ENCODE measurements around the gene USP11. TPM values are rescaled to one million over a fixed set of nuclear protein-coding genes. Genes with fewer than 3 reads are reported as not detected.

USP11 gene
- total RNA-seq, 2 donors from 2014 or later = 113 to 214 TPM

- TF ChIP-seq, protein P1, sequence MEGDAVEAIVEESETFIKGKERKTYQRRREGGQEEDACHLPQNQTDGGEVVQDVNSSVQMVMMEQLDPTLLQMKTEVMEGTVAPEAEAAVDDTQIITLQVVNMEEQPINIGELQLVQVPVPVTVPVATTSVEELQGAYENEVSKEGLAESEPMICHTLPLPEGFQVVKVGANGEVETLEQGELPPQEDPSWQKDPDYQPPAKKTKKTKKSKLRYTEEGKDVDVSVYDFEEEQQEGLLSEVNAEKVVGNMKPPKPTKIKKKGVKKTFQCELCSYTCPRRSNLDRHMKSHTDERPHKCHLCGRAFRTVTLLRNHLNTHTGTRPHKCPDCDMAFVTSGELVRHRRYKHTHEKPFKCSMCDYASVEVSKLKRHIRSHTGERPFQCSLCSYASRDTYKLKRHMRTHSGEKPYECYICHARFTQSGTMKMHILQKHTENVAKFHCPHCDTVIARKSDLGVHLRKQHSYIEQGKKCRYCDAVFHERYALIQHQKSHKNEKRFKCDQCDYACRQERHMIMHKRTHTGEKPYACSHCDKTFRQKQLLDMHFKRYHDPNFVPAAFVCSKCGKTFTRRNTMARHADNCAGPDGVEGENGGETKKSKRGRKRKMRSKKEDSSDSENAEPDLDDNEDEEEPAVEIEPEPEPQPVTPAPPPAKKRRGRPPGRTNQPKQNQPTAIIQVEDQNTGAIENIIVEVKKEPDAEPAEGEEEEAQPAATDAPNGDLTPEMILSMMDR (conservative IDR thresholded peaks at IDR 0.05) = no peak
- H3K36me3 Mint-ChIP-seq (ENCODE audit: low read depth) = peaks cover 54% of the 10 kb centered on the region
- Histone ChIP-seq H3K27me3 (ENCODE audit: control insufficient read depth, insufficient read depth, low read length, poor library complexity, severe bottlenecking) (no peaks in the 10 kb centered on the region), H3K4me1 (ENCODE audit: control insufficient read depth, insufficient read depth, low read length) (no peaks in the 10 kb centered on the region), H3K9me3 (ENCODE audit: control insufficient read depth, low read length) (no peaks in the 10 kb centered on the region), H3K36me3 (ENCODE audit: control insufficient read depth, insufficient read depth, low read length) (peaks cover 27% of the 10 kb centered on the region), H3K27ac (ENCODE audit: low read depth, low read length) (peak overlapping the region; percentile 98), H3K9ac (ENCODE audit: extremely low read depth, low read length, poor library complexity, severe bottlenecking) (peak overlapping the region; percentile 87), H3K4me3 (ENCODE audit: low read length) (peak overlapping the region; percentile 90)
- H3K4me1 Mint-ChIP-seq = peaks cover 36% of the 10 kb centered on the region
- peak; percentile 100 for DNase-seq
- no peaks in the 10 kb centered on the region for H3K9me3 Mint-ChIP-seq
- peak overlapping the region; percentile 88 for H3K4me3 Mint-ChIP-seq
- H3K27ac Mint-ChIP-seq = peak overlapping the region; percentile 99
- WGBS, 2 experiments (ENCODE audit: insufficient coverage in 1 of 2, insufficient read length in 1 of 2) = 0 to 2% methylated on average over 8 to 31 of the region's 31 CpGs
- H3K27me3 Mint-ChIP-seq (ENCODE audit: insufficient read depth) = no peaks in the 10 kb centered on the region
Measured at GRCh38 chrX:47217852-47218279, 14.9 kb upstream of the USP11 start.

GRCh38 chrX:47218280-47218919, 14.4 kb upstream of the USP11 start, which contains the start of gene CDK16:
CDK16 (plus strand) TSS chrX:47218681; CDS start chrX:47223558, 4,877 bp downstream.
- H3K27me3 Mint-ChIP-seq (ENCODE audit: insufficient read depth) = no peaks in the 10 kb centered on the region
- peak; percentile 93 for DNase-seq
- peaks cover 27% of the 10 kb centered on the region for H3K36me3 ChIP-seq (ENCODE audit: control insufficient read depth, insufficient read depth, low read length)
- peak within 1 kb of the TSS; percentile 99 for H3K27ac Mint-ChIP-seq
- TF ChIP-seq, protein P1 (conservative IDR thresholded peaks at IDR 0.05) = no peak
- H3K4me1 ChIP-seq (ENCODE audit: control insufficient read depth, insufficient read depth, low read length) = no peaks in the 10 kb centered on the region
- H3K9me3 ChIP-seq (ENCODE audit: control insufficient read depth, low read length) = no peaks in the 10 kb centered on the region
- H3K4me1 Mint-ChIP-seq = peaks cover 36% of the 10 kb centered on the region
- 0% methylated on average over 4 to 56 of the region's 61 CpGs for WGBS, 2 experiments (ENCODE audit: insufficient coverage in 1 of 2, insufficient read length in 1 of 2)
- H3K36me3 Mint-ChIP-seq (ENCODE audit: low read depth) = peaks cover 54% of the 10 kb centered on the region
- H3K27me3 ChIP-seq (ENCODE audit: control insufficient read depth, insufficient read depth, low read length, poor library complexity, severe bottlenecking) = no peaks in the 10 kb centered on the region
- peak within 1 kb of the TSS; percentile 87 for H3K9ac ChIP-seq (ENCODE audit: extremely low read depth, low read length, poor library complexity, severe bottlenecking)
- H3K27ac ChIP-seq (ENCODE audit: low read depth, low read length) = peak within 1 kb of the TSS; percentile 98
- peak within 1 kb of the TSS; percentile 90 for H3K4me3 ChIP-seq (ENCODE audit: low read length)
- no peaks in the 10 kb centered on the region for H3K9me3 Mint-ChIP-seq
- peak within 1 kb of the TSS; percentile 88 for H3K4me3 Mint-ChIP-seq

DNA sequence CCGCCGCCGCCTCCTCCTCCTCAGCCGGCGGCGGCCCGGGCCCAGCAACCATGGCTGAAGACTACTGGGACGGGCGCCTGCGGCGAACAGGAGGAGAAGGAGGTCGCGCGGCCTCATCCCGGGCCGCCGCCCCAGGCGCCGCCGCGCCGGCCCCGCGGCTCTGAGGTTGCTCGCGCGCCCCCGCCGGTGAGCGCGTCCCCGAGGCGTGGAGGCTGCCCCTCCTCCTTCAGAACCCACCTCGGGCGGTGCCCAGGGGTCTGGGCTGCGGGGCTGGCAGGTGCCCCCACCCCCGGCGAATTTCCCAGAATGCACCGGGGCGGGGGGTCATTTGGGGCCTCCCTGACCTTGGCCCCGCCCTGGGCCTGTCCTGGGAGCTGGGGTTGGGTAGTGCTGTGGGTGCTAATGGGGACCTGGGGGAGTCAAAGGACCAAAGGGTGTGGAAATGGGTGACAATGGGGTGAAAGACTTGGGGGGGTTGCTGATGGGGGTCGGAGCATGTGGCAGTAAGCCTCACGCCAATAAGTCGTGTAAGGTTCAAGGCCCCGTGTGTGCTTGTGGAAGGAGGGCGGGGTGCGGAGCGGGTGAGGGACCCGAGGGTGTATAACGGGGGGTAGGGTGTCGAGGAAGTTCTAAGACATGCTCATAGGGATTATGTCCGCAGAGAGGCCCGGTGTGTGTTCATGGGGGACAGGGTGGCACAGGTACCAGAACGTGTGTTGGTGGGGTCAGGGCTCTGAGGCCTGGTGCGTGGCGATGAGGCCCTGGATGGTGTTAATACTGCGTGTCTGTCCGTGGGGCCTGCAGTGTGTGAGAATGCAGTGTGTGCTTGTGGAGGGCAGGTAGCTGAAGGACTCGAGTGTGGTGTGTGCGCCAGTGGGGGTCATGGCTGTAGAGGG, 13.6 kb upstream of the USP11 start:
- H3K9me3 ChIP-seq (ENCODE audit: control insufficient read depth, low read length) = no peaks in the 10 kb centered on the region
- Mint-ChIP-seq H3K4me3 (peak overlapping the region; percentile 88), H3K27ac (peak overlapping the region; percentile 76), H3K9me3 (no peaks in the 10 kb centered on the region), H3K27me3 (ENCODE audit: insufficient read depth) (no peaks in the 10 kb centered on the region), H3K36me3 (ENCODE audit: low read depth) (peaks cover 55% of the 10 kb centered on the region), H3K4me1 (peaks cover 36% of the 10 kb centered on the region)
- H3K4me1 ChIP-seq (ENCODE audit: control insufficient read depth, insufficient read depth, low read length) = no peaks in the 10 kb centered on the region
- no peaks in the 10 kb centered on the region for H3K27me3 ChIP-seq (ENCODE audit: control insufficient read depth, insufficient read depth, low read length, poor library complexity, severe bottlenecking)
- TF ChIP-seq, protein P1 (conservative IDR thresholded peaks at IDR 0.05) = no peak
- 0 to 4% methylated on average over 2 to 50 of the region's 60 CpGs for WGBS, 2 experiments (ENCODE audit: insufficient coverage in 1 of 2, insufficient read length in 1 of 2)
- DNase-seq = peak; percentile 77
- H3K36me3 ChIP-seq (ENCODE audit: control insufficient read depth, insufficient read depth, low read length) = peaks cover 24% of the 10 kb centered on the region
- peak overlapping the region; percentile 98 for H3K27ac ChIP-seq (ENCODE audit: low read depth, low read length)
- peak overlapping the region; percentile 87 for H3K9ac ChIP-seq (ENCODE audit: extremely low read depth, low read length, poor library complexity, severe bottlenecking)
- H3K4me3 ChIP-seq (ENCODE audit: low read length) = peak overlapping the region; percentile 90

All from endodermal cell (in vitro differentiated cells).